Amniotic epithelial cell (primary cell): ENCODE measurements around the gene ZDHHC5.
A peak's percentile ranks its signal among the peaks of the same experiment; 100 is the strongest.

Experiments used
- DNase-seq: peaks from one replicate; pipeline ENCODE4 v3.0.0-alpha.2; 2010; ENCODE audit warnings: low read depth

ZDHHC5 gene, protein sequence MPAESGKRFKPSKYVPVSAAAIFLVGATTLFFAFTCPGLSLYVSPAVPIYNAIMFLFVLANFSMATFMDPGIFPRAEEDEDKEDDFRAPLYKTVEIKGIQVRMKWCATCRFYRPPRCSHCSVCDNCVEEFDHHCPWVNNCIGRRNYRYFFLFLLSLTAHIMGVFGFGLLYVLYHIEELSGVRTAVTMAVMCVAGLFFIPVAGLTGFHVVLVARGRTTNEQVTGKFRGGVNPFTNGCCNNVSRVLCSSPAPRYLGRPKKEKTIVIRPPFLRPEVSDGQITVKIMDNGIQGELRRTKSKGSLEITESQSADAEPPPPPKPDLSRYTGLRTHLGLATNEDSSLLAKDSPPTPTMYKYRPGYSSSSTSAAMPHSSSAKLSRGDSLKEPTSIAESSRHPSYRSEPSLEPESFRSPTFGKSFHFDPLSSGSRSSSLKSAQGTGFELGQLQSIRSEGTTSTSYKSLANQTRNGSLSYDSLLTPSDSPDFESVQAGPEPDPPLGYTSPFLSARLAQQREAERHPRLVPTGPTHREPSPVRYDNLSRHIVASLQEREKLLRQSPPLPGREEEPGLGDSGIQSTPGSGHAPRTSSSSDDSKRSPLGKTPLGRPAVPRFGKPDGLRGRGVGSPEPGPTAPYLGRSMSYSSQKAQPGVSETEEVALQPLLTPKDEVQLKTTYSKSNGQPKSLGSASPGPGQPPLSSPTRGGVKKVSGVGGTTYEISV

DNA sequence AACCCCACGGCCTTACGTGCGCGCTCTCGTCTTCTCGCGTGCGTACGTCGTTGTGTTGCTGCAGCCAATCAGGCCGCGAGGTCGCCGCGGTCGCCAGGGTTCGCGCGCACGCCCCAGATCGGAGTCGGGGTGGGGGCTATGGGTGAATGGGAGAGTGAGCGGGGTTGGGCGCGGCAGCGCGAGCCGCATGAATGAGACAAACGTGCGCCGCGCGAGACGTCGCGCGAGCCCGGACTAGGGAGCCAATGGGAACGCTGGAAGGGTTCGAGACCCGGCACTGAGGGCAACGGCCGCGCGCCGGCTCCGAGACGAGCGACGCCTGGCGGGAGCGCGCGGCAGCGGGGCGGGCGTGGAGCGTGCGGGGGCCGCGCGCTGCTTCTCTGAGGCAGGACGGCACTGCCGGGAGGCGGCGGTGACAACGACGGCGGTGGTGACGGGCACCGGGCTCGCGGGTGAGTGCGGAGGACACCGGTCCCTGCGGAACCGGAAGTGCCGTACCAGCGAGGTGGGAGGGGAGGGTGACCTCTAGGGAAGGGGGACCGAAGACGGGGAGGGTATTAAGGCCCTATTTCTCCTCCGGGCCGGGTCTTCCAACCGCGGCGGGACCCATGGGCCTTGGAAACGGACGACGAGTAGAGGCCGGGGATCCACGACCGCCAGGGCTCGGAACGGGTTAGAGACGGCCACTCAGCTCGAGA lies at the start of gene ZDHHC5:
Gene ZDHHC5, plus strand, starts transcription at position 379 of the 698 bp plus-strand sequence. CDS start 4,977 bp downstream, outside the sequence.
- peak; percentile 99 for DNase-seq

DNA sequence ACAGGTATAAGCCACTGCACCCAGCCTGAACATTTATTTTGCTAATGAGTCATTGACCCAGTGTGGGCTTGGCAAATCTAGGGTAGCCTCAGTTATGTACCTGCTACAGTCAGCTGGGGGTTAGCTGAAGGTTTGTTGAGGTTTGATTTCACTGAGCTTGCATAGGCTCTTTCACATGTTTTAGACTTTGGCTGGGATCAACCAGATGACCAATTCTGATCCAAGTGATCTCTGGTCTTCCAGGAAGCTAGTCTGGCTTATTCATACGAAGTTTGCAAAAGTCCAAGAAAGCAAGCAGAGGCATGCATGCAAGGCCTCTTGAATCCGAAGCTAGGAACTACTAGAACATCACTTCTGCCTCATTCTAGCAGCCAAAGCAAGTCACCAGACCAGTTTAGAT lies 49.5 kb upstream of the ZDHHC5 start:
- no peak for DNase-seq

DNA sequence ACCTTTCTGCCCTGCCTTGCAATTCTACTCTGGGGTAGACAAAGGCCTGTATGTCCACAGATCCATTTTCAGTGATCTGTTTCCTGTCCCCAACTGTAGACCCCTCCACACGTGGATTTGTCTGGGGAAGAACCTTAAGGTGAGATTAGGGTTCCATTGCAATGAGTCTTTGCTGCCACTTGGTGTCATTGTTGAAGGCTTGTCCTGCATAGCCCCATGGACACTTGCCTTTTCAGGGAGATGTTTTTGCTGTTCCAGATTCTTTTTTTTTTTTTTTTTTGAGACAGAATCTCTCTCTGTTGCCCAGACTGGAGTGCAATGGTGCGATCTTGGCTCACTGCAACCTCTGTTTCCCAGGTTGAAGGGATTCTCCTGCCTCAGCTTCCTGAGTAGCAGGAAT lies 48.6 kb upstream of the ZDHHC5 start:
- no peak for DNase-seq

DNA sequence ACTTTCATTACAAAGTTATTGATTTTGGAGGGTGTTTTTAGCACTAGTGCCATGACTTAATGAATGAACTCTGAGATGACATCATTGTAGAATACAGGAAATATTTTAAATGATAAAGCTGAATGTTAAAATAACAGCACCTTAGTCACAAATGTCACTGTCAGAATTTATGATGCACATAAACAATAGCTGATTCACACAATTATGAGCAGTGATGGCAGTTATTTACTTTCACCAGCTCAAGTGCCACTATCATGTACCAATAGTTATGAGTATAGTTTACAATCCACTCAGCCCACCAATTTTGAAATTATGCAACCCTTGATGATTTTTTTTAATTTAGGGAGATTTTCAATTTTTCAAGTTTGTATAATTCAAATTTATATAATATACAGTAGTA lies 47.4 kb upstream of the ZDHHC5 start:
- DNase-seq: no peak

DNA sequence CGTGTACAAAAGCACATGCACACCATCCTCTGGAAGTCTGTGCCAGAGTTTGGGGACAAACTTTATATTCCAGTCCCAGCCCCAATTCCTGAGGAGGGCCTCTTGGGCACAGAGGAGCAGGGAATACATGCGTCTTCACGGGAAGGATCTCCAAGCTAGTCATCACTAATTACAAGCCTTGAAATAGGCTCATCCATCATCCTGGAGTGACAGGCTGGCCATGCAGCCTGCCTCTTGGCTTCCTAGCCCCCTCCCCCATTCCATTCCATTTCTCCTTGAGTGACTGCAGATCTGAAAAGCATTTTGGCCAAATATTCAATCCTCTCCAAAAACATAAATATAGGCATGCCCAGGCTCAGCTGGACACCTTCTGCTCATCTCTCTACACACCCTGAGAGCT lies 45.7 kb upstream of the ZDHHC5 start:
- no peak for DNase-seq

DNA sequence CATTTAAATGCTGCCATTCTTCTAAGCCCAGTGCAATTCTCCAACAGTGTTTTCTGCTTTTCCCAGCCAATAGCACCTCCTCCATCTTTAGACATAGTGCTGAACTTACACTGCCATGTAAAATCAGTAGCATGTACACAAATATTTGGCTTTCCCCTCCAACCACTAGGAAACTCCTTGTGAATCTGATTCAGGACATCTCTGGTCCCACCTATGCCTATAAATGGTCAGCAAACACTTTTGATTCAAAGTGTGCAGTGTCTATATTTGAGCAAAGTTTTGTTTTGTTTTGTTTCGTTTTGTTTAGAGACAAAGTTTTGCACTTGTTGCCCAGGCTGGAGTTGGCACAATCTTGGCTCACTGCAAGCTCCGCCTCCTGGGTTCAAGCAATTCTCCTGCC lies 43.0 kb upstream of the ZDHHC5 start:
- DNase-seq: no peak

DNA sequence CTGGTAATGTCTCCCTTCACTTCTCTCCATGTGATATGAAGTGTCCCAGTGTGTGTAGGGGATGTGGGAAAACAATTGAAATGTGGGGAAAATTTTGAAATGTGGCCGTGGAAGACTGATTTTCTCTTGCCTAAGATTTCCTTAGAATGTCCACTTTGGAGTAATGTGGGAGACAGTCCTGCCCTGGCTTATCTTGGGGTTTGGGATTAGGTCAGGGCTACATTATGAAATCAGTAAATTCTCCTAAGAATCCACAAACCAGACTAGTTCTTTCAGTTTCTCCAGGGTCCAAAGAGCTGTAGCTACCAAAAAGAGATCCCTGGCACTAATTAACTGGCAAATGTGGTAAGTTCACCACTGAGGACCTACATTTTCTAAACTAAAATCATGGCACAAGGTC lies 41.0 kb upstream of the ZDHHC5 start:
- peak; percentile 93 for DNase-seq

DNA sequence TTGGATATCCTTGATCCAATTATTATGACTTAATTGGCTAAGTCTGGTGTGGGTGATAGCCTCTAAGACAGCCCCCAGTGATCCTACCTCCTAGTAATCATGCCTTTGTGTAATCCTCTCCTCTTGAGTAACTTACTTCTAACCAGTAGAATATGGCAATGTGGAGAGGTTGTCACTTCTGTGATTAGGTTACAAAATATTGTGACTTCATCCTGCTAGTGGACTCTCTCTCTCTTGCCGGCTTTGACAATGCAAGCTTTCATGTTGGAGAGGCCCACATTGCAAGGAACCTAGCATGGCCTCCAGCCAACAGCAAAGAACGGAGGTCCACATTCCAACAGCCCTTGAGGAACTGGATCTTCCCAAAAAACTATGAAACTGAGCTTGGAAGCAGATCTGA lies 37.7 kb upstream of the ZDHHC5 start:
- no peak for DNase-seq

DNA sequence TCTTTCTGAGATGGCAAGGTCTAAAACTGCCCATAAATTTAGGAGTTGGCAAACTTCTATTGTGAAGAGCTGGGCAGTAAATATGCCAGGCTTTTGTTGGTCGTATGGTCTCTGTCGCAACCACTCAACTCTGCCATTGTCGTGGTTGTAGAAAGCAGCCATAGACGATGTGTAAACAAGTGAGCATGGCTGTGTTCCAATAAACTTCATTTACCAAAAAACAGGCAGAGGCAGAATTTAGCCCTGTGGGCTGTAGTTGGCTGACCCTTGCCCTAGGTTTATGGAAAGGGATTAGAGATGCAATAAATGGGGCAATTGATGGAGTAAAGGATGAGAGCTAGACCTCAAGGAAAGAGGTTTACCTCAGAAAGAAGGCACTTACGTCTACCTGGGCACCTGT lies 35.8 kb upstream of the ZDHHC5 start:
- no peak for DNase-seq

DNA sequence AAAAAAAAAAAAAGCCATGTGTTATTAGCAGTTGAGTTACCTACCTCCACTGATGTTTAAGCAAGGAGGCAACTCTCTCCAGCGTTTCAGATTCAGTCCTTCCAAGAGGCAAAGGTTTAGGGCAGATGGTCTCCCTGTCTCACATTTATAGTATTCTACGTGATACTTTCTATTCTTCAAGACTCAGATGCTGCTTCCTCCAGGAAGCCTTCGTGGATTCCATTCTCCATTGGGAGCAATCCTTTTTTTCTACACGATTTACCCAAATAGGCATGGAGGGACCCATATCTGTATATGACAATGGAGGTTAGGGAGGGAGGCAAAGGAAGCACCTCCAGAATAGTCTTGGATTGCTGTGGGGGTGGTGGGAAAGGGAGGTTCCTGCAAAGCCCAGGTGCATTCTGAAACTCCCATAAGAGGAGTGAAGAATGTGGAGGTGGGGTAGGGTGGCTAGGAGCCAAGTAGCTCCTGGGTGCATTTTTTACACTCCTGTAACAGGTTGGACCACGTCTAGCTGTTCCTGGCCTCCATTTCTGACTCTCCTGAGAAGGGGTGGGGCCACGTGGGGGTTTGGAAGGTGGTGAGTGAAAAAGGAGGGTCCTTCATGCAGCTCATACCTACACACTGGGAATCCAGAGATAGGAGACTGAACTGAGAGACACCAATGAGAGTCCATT lies 34.4 kb upstream of the ZDHHC5 start:
- DNase-seq: no peak

DNA sequence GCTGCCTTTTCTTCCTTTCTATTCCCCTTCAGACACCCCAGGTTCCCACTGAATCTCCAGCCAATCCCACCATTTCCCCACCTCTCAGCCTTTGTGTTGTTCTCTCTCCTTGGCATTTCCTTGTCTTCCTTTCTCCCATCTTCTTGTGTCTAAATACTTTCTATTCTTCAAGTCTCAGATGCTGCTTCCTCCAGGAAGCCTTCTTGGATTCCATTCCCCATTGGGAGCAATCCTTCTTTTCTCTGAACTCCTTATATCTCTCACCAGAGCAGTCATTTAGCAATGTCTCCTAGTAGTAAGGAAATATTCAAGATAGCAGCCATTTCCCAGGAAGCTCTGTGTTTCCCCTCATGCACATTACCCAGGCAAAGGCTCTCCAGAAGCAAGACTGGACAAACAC lies 33.6 kb upstream of the ZDHHC5 start:
- no peak for DNase-seq

DNA sequence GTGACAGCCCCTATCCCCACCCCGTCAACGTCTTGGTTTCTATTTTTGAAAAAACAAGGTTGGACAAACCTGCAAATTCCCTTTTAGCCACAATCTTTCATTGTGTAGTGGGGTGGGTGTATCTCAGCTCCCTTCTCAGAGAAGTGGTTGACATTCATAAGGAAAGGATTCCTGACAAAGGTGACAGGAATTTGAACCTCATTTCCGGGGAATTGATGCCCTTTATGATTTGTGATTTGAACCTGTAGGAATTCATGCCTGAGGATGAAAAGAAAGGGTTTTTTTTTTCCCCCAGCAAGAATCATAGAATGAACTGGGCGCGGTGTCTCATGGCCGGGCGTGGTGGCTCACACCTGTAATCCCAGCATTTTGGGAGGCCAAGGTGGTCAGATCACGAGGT lies 32.7 kb upstream of the ZDHHC5 start:
- no peak for DNase-seq

DNA sequence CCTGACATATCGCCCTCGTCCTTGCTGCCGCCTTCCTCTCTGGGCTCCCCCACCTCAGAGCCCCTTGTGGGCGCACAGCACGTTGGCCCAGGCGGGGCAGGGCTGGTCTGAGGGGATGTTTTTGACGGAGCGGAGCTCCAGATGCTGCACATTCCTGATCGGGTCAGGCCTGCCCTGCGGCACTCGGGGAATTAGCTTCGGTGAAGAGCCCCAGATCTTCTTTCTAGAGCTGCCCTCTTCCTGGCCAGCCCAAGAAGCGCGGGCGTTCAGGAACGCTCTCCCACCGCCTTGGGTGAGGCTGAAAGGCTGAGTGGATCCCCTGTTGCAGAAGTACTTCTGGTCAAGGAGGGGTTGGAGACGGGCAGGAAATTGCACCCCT lies 30.3 kb upstream of the ZDHHC5 start:
- DNase-seq: no peak

DNA sequence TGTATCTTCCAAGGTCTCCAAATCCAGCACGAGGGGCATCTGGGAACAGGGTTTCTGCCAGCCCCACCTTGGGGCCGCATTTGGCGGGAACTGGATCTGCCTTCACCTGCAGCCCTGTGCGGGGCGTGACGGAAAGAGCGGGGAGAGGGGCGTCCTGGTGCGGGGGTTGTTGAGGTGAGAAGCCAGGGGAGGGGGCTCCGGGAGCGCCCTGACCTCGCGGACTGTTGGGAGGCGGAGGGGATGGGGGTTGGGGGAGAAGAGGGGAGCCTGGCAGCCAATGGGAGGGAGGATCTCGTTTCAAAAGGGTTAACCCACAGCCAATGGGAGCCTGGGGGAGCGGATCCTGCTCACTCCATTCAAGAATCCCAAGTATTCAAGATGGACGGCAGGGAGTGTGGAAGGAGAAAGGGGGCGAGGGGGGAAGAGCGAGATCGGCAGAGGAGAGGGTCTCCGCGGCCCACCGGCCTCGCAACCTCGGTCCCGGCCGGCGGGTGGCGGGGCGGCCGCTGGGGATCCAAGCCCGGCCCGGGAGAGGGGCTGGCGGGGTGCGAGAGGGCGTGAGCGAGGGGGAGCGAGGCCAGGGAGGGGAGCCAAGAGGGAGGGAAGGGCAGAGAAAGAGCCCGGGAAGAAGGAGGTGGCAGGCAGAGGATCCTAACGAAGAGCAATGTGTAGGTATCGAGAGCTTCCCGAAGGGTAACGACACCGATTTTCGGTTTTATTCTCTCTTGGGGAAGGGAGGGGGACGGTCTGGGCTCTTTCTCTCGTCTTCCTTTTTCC lies 29.7 kb upstream of the ZDHHC5 start:
- DNase-seq: peak; percentile 84

DNA sequence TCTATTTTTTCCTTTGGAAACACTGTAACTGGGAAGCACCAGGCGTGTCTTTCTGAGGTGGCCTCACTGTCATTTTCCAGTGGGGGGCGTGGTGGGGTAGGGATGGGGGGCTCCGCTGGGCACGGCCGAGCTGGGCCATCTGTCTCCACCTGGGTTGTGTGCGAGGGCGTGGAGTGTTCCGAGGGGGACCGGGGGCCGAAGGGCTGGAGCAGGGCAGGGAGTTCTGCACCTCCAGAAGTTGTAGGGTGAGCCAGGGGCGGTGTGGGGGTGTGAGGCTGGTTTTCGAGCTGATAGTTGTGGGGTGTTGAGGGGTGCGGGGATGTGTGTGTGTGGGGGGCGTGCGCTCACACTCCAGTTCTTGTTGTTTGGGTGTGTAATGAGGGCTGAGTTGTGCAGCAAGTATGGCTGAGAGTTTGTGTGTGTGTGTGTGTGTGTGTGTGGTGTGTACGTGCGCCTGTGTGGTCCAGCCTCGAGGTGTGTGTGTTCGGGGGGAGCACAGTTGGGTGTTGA lies 29.0 kb upstream of the ZDHHC5 start:
- DNase-seq: no peak

DNA sequence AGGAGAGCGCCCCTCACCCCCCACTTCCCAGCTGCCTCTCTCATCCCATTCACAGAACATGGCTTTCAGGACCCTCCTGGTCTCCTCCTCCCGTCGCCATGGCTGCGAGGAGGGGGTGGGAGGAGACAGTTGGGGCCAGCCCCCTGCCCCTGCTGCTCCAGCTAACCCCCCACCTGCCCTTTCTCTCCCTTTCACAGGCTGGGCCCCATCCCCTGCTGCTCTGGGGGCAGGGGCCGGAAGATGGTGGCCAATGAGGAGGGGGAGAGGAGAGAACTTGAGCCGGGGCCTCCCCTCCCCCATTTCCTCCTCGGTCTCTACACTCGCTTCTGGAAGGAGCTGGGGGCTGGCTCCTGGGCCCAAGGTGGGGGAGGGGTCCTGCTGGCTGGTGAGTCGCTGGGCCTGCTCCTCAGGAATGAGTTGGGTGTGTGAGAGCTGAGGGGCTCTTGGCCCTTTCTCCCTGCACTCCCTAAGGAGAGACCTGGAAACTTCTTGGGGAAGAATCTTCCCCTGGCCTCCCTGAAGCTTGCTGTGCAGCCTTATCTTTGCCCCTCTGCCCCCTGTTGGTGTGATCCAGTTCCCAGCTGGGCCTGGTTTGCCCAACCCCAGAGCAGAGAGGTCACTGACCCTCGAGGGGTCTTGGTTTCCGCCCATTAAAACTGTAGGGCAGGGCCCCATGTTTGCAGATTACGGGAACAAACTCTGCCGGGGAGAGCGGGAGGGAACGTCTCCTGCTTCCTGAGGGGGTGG lies 28.4 kb upstream of the ZDHHC5 start:
- peak; percentile 67 for DNase-seq

DNA sequence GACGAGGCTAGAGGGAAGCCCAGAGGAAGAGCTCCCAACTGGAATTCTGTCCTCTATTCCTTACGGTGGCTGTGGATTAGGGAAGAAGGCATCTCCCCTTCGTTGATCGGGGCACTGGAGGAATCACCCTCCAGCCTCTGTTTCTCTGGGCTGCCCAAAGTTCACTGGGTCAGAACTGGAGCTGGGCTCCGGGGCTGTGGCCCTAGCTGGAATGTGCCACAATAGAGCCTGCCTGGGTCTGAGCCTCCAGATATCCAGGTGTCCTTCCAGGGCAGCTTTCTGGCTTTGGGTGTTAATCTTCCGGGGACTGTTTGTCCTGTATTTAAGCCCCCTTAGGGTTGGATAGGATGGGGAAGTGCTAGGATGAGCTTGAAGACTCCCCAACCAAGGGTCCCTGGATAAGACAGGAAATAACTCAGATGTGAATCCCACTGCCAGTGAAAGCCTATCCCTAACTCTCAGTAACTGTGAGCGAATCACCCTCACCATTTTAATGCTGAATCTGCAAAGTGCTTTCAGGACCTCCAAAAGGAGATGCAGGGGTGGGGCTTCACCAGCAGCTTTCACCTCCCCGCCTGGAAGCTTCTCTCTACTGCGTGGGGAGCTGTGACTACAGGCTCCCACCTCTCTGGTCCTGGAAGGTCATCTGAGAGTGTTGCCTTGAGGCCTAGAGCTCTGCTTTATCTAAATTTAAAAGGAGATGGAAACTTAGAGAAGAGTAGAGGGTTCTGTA lies 27.7 kb upstream of the ZDHHC5 start:
- no peak for DNase-seq

DNA sequence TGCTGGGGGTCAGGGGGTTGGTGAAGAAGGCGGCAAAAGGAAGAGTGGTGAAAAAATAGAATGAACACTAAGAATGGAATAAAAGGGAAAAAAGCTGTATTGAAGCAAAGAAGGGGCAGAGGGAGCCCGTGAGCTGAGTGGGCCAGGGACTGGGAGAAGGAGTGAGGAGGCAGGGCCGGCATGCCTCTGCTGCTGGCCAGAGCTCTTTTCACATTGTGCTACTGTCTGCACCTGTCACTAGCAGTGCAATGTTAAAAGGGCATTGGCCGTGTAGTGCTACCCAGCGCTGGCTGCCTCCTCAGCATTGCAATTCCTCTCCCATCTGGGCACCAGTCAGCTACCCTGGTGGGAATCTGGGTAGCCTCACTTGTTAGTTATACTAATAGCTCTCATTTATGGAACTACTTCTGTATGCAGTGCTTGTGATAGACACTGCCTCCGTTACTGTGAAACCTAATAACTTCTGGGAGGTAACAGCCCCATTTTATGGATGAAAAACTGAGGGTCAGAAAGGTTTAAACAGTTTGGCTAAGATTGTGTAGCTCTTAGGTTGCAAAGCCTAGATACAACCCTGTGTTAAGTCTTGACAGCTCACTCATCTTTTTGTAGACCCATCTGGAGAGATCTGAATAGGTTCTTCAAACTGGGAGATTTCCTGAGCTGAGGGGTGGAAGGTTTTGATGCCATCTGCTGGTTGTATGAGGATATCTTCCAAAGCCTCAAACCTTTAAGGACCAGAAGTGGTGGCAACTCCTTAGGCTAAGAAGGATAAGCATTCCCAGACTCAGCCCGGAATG lies 26.7 kb upstream of the ZDHHC5 start:
- peak; percentile 75 for DNase-seq

DNA sequence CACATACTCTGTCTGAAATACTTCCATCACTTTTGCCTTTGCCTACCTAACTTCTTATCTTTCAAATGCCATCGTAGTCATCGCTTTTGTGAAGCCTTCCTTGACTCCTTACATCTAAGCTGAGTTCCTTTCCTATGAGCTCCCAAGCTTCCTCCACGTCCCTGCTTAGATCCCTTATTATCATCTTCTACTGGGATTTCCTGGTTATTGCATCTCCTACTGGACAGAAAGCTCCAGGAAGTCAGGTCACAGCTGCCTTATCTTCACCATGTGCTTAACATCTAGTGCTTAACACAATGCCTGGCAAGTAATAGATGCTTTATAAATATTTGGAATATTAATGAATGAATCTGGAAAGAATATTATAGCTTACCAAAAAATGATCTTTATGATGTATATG lies 24.1 kb upstream of the ZDHHC5 start:
- peak; percentile 69 for DNase-seq
